Lung (tissue), 12 donors: ENCODE measurements around the gene HOXD13. TPM values are rescaled to one million over a fixed set of nuclear protein-coding genes. Genes with fewer than 3 reads are reported as not detected.

Source experiments
- ATAC-seq: fragments of 200-7000 bp; cut with Tn5 transposase; one replicate; pipeline ENCODE4 v1.9.1; 2020; ENCODE audit warnings: moderate number of reproducible peaks; ENCODE audit not compliant: insufficient read depth, low FRiP score
- DNase-seq, 3 donors: peaks; one replicate each; pipeline ENCODE4 v3.0.0-alpha.2; 2013 to 2017
- H3K27ac ChIP-seq, 2 donors: one replicate each; pipeline ENCODE4 v1.5.1; 2013; ENCODE audit warnings: mild to moderate bottlenecking in 2 of 2, moderate library complexity in 2 of 2, control low read depth in 1 of 2, inconsistent platforms in 1 of 2, low read depth in 1 of 2, low read length in 1 of 2
- H3K27me3 ChIP-seq, 3 donors: one replicate each; pipeline ENCODE4 v1.5.1; 2013; ENCODE audit warnings: low read length in 2 of 3; ENCODE audit not compliant: control insufficient read depth in 3 of 3, insufficient read depth in 3 of 3
- H3K36me3 ChIP-seq, 4 donors: one replicate each; pipeline ENCODE4 v1.5.1; 2013; ENCODE audit warnings: low read length in 4 of 4, mild to moderate bottlenecking in 1 of 4, moderate library complexity in 1 of 4; ENCODE audit not compliant: control insufficient read depth in 4 of 4, insufficient read depth in 4 of 4
- H3K4me1 ChIP-seq, 5 donors: one replicate each; pipeline ENCODE4 v1.5.1; 2013; ENCODE audit warnings: low read length in 5 of 5, mild to moderate bottlenecking in 2 of 5, moderate library complexity in 1 of 5; ENCODE audit not compliant: control insufficient read depth in 5 of 5, insufficient read depth in 5 of 5
- H3K4me3 ChIP-seq: one replicate; pipeline ENCODE4 v1.5.1; 2013; ENCODE audit warnings: mild to moderate bottlenecking, control low read depth, moderate library complexity
- H3K9ac ChIP-seq, 2 donors: one replicate each; pipeline ENCODE4 v1.5.1; 2013; ENCODE audit warnings: low read length in 2 of 2, control low read depth in 1 of 2; ENCODE audit not compliant: insufficient read depth in 1 of 2
- H3K9me3 ChIP-seq, 4 donors: one replicate each; pipeline ENCODE4 v1.5.1; 2013; ENCODE audit warnings: low read length in 3 of 4, mild to moderate bottlenecking in 1 of 4, moderate library complexity in 1 of 4; ENCODE audit not compliant: control insufficient read depth in 4 of 4, insufficient read depth in 3 of 4
- WGBS, 2 donors: extraction: QIAGEN DNeasy Blood & Tissue Kit; methylation state at CpG; one replicate each; pipeline ENCODE4 v1.1.7; 2013; 5-methylcytosine and 5-hydroxymethylcytosine counted together
- polyA plus RNA-seq, 2 donors: library from polyadenylated mRNA; stranded (reverse); fragments of 200-250 nt; gene quantifications; one replicate each; pipeline ENCODE4 v1.2.1, GENCODE V29; 2013
- total RNA-seq, 2 donors: library from RNA; depleted of rRNA in 1 of 2; stranded (reverse); fragments of >200 nt in 1 of 2; gene quantifications; one replicate each; pipeline ENCODE4 v1.2.1, GENCODE V29; 2014 to 2021
- TF ChIP-seq, protein P1 (sequence below): IDR thresholded peaks from 2 replicates; pipeline ENCODE4 v1.5.1; 2012; ENCODE audit warnings: mild to moderate bottlenecking; ENCODE audit errors: control extremely low read depth, extremely low read depth
- donor health status: control.
- donor health status: control.
- donor health status: Bipolar disorder and iron deficiency.
- donor health status: healthy.
- donor health status: DM: yes; HTN: yes; CAD: no.

HOXD13 gene
- total and polyA plus RNA-seq, 4 donors: not detected

DNA sequence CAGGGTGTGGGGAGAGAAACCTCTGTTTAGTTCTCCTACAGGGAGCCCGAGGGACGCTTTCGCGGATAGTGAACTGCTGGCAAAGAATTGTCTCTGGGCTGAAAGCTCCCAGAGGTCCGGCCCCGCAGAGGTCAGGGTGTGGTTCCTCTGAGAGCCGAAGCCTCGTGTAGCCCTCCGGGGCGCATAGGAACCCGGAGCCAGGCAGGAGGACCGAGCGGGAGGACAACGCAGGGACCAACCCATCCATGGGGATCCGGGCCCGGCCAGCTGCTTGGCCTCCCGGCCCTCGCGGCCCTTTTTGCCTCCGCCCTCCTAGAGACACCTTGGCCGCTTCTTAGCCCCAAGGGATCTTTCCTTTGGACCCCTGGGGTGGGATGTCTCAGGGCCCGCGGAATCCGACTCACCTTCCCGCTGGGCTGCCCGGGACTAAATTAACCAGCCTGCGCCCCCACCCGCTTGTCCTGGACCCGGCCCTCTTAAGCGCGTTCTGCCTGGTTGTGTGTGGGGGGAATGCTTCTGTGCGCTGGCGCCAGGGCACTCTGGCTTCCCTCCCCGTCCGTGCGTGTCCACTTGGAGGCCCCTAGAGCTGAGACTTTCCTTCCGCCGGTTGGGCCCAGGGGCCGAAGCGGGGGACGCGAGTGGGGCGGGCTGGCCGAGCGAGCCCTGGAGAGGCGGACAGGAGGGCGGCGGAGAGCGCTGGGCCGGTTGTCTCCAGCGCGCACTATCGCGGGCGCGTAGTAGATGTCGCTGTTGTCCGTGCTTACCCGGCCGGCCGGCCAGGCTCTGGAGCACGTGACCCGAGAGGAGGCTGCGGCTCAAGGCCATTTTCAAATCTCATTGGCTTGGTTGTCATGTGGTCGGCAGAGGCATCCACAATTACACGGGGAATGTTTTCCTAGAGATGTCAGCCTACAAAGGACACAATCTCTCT, 23.6 kb downstream of the HOXD13 start, which contains the start of gene HOXD10:
HOXD10 (plus strand) TSS at position 896 of the 931 bp plus-strand sequence. CDS start 56 bp downstream, outside the sequence.
- ATAC-seq: peak; percentile 34
- TF ChIP-seq, protein P1, sequence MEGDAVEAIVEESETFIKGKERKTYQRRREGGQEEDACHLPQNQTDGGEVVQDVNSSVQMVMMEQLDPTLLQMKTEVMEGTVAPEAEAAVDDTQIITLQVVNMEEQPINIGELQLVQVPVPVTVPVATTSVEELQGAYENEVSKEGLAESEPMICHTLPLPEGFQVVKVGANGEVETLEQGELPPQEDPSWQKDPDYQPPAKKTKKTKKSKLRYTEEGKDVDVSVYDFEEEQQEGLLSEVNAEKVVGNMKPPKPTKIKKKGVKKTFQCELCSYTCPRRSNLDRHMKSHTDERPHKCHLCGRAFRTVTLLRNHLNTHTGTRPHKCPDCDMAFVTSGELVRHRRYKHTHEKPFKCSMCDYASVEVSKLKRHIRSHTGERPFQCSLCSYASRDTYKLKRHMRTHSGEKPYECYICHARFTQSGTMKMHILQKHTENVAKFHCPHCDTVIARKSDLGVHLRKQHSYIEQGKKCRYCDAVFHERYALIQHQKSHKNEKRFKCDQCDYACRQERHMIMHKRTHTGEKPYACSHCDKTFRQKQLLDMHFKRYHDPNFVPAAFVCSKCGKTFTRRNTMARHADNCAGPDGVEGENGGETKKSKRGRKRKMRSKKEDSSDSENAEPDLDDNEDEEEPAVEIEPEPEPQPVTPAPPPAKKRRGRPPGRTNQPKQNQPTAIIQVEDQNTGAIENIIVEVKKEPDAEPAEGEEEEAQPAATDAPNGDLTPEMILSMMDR: no peak
- 5 to 8% methylated on average over 64 to 66 of the region's 66 CpGs for WGBS, 2 donors
- DNase-seq: peak in 1 of 3 donors; percentile 68
- no peak within 1 kb of the TSS for H3K4me3 ChIP-seq
- peaks cover 36 to 99% (median 98%) of the 10 kb centered on the region in 3 donors for H3K27me3 ChIP-seq
- H3K36me3 ChIP-seq: no peaks in the 10 kb centered on the region
- no peak within 1 kb of the TSS for H3K9ac ChIP-seq
- peaks cover 0 to 22% (median 0%) of the 10 kb centered on the region in 4 donors for H3K9me3 ChIP-seq
- H3K27ac ChIP-seq: no peak within 1 kb of the TSS
- H3K4me1 ChIP-seq: peaks cover 0 to 6% (median 0%) of the 10 kb centered on the region in 5 donors

DNA sequence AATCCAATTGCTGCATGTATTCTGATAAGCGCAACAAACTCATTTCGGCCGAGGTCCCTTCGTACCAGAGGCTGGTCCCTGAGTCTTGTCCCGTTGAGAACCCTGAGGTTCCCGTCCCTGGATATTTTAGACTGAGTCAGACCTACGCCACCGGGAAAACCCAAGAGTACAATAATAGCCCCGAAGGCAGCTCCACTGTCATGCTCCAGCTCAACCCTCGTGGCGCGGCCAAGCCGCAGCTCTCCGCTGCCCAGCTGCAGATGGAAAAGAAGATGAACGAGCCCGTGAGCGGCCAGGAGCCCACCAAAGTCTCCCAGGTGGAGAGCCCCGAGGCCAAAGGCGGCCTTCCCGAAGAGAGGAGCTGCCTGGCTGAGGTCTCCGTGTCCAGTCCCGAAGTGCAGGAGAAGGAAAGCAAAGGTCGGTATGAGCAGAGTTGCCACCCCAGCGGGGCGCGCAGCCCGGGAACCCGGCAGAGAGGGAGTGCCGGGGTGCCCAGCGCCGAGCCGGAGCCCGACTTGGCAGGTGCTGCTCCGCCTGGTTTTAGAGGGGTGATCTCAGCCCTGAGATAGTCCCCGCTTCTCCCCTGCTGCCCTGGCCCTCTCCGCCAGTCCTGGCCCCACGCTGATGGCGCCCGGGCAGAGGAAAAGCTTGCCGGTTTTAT, 24.8 kb downstream of the HOXD13 start:
- TF ChIP-seq, protein P1: no peak
- H3K4me3 ChIP-seq: no peak overlapping the region
- H3K27ac ChIP-seq: no peak overlapping the region
- DNase-seq: no peak
- H3K36me3 ChIP-seq: no peaks in the 10 kb centered on the region
- WGBS, 2 donors: 20 to 21% methylated on average over 37 to 40 of the region's 40 CpGs
- peaks cover 36 to 96% (median 93%) of the 10 kb centered on the region in 3 donors for H3K27me3 ChIP-seq
- peaks cover 0 to 5% (median 0%) of the 10 kb centered on the region in 5 donors for H3K4me1 ChIP-seq
- H3K9me3 ChIP-seq: peaks cover 0 to 19% (median 0%) of the 10 kb centered on the region in 4 donors
- no peak overlapping the region for H3K9ac ChIP-seq
- ATAC-seq: no peak

DNA sequence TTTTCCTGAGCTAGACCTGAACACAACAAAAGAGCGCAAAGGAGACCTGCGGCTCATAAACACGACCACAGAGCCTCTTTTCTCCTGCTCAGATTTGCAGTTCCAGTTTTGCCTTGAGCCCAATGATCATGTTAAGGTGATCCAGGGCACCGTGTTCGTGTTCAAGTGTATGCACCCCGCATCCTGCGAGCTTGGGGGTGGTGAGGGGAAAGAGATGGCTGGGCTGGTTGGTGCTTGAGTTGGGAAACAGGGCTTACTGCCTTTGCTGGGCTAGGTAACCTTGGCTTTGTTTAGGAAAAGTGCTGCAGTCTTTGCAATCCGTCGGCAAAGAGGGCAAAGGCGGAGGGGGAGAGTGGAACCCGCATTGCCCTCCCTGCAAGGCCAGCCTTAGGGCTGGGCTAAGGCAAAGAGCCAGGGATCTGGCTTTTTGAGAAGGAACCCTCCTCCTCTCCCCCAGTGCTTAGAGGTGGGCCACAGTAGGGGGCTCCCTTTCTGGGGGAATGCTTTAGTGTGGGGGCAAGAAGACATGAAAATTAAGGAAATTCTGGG, 25.4 kb downstream of the HOXD13 start:
- no peak for ATAC-seq
- no peak overlapping the region for H3K9ac ChIP-seq
- TF ChIP-seq, protein P1: no peak
- peaks cover 0 to 12% (median 0%) of the 10 kb centered on the region in 4 donors for H3K9me3 ChIP-seq
- peaks cover 0 to 5% (median 0%) of the 10 kb centered on the region in 5 donors for H3K4me1 ChIP-seq
- no peak overlapping the region for H3K4me3 ChIP-seq
- WGBS, 2 donors: 12 to 14% methylated on average over 11 of the region's 11 CpGs
- H3K36me3 ChIP-seq: no peaks in the 10 kb centered on the region
- H3K27me3 ChIP-seq: peaks cover 30 to 92% (median 91%) of the 10 kb centered on the region in 3 donors
- no peak overlapping the region for H3K27ac ChIP-seq
- no peak for DNase-seq
